Measurements from ENCODE around the gene ALG13.

Gene ALG13

DNA sequence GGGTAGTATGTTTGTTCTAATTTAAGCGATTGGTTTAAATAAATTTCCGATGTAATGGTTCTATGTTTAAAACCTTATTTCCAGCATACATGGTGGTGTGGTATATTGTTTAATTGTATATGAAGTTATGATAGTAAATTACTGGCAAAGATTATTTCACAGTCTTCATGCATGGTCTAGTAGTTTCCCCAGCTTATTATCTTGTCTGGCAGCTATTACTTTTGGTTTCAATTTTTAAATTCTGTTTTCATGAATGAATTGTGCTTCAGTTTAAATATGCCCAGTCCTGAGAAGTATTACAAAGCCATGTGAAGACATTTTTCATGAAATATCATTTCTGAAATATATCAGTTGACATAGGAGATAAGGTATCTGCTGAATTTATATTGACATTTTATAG, 6.3 kb downstream of the ALG13 start:
- Histone ChIP-seq H3K4me1 (ENCODE audit: insufficient read depth, low read length, severe bottlenecking) (peaks cover 6% of the 10 kb centered on the region), H3K9me2 (ENCODE audit: low read depth, low read length) (no peaks in the 10 kb centered on the region), H2AFZ (ENCODE audit: low read length) (no peak overlapping the region), H3K4me3 (ENCODE audit: low read depth, low read length, poor library complexity, severe bottlenecking) (no peak overlapping the region), H3K9ac (ENCODE audit: low read length) (no peak overlapping the region), H3K27ac (ENCODE audit: low read depth, low read length, poor library complexity, severe bottlenecking) (no peak overlapping the region), H4K20me1 (ENCODE audit: insufficient read depth, low read length) (no peaks in the 10 kb centered on the region), H3K4me2 (ENCODE audit: low read length) (no peak overlapping the region), H3K9me3 (ENCODE audit: low read length) (no peaks in the 10 kb centered on the region), H3K36me3 (ENCODE audit: insufficient read depth, low read length) (peaks cover 69% of the 10 kb centered on the region), H3K27me3 (ENCODE audit: insufficient read depth, low read length) (no peaks in the 10 kb centered on the region), H3K79me2 (ENCODE audit: insufficient read depth, low read length) (peaks cover 3% of the 10 kb centered on the region; the same call in 1 of the 2 replicates), H3F3A (ENCODE audit: insufficient read depth, low read length) (no peaks in the 10 kb centered on the region)
- TF ChIP-seq, protein P1, sequence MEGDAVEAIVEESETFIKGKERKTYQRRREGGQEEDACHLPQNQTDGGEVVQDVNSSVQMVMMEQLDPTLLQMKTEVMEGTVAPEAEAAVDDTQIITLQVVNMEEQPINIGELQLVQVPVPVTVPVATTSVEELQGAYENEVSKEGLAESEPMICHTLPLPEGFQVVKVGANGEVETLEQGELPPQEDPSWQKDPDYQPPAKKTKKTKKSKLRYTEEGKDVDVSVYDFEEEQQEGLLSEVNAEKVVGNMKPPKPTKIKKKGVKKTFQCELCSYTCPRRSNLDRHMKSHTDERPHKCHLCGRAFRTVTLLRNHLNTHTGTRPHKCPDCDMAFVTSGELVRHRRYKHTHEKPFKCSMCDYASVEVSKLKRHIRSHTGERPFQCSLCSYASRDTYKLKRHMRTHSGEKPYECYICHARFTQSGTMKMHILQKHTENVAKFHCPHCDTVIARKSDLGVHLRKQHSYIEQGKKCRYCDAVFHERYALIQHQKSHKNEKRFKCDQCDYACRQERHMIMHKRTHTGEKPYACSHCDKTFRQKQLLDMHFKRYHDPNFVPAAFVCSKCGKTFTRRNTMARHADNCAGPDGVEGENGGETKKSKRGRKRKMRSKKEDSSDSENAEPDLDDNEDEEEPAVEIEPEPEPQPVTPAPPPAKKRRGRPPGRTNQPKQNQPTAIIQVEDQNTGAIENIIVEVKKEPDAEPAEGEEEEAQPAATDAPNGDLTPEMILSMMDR (IDR thresholded peaks at IDR 0.05; ENCODE audit: low read length), result no peak
- TF ChIP-seq EZH2 (IDR thresholded peaks at IDR 0.05; ENCODE audit: borderline replicate concordance, low read length), result no peak

GRCh38 chrX:111695297-111695880, 14.4 kb downstream of the ALG13 start:
- TF ChIP-seq, protein P1 (IDR thresholded peaks at IDR 0.05; ENCODE audit: low read length), result no peak
- TF ChIP-seq EZH2 (IDR thresholded peaks at IDR 0.05; ENCODE audit: borderline replicate concordance, low read length), result no peak
- Histone ChIP-seq H3F3A (ENCODE audit: insufficient read depth, low read length) (no peaks in the 10 kb centered on the region), H3K9me2 (ENCODE audit: low read depth, low read length) (no peaks in the 10 kb centered on the region), H3K27ac (ENCODE audit: low read depth, low read length, poor library complexity, severe bottlenecking) (no peak overlapping the region), H3K4me2 (ENCODE audit: low read length) (no peak overlapping the region), H3K9me3 (ENCODE audit: low read length) (no peaks in the 10 kb centered on the region), H3K27me3 (ENCODE audit: insufficient read depth, low read length) (no peaks in the 10 kb centered on the region), H3K4me1 (ENCODE audit: insufficient read depth, low read length, severe bottlenecking) (no peaks in the 10 kb centered on the region), H4K20me1 (ENCODE audit: insufficient read depth, low read length) (no peaks in the 10 kb centered on the region), H3K4me3 (ENCODE audit: low read depth, low read length, poor library complexity, severe bottlenecking) (no peak overlapping the region), H2AFZ (ENCODE audit: low read length) (no peak overlapping the region), H3K79me2 (ENCODE audit: insufficient read depth, low read length) (no peaks in the 10 kb centered on the region), H3K36me3 (ENCODE audit: insufficient read depth, low read length) (peaks cover 7% of the 10 kb centered on the region), H3K9ac (ENCODE audit: low read length) (no peak overlapping the region)

- Histone ChIP-seq H3K27me3 (ENCODE audit: insufficient read depth, low read length) (no peaks in the 10 kb centered on the region), H3K9me3 (ENCODE audit: low read length) (no peaks in the 10 kb centered on the region), H3K79me2 (ENCODE audit: insufficient read depth, low read length) (no peaks in the 10 kb centered on the region), H3F3A (ENCODE audit: insufficient read depth, low read length) (no peaks in the 10 kb centered on the region), H3K9me2 (ENCODE audit: low read depth, low read length) (no peaks in the 10 kb centered on the region), H3K4me3 (ENCODE audit: low read depth, low read length, poor library complexity, severe bottlenecking) (no peak overlapping the region), H3K4me1 (ENCODE audit: insufficient read depth, low read length, severe bottlenecking) (no peaks in the 10 kb centered on the region), H2AFZ (ENCODE audit: low read length) (no peak overlapping the region), H4K20me1 (ENCODE audit: insufficient read depth, low read length) (no peaks in the 10 kb centered on the region), H3K36me3 (ENCODE audit: insufficient read depth, low read length) (peaks cover 3% of the 10 kb centered on the region; the same call in 1 of the 2 replicates), H3K9ac (ENCODE audit: low read length) (no peak overlapping the region), H3K27ac (ENCODE audit: low read depth, low read length, poor library complexity, severe bottlenecking) (no peak overlapping the region), H3K4me2 (ENCODE audit: low read length) (no peak overlapping the region)
- TF ChIP-seq EZH2 (IDR thresholded peaks at IDR 0.05; ENCODE audit: borderline replicate concordance, low read length), result no peak
- TF ChIP-seq, protein P1 (IDR thresholded peaks at IDR 0.05; ENCODE audit: low read length), result peak; percentile 37; the same call in 1 of the 2 replicates
Measured at GRCh38 chrX:111719426-111720210, 38.6 kb downstream of the ALG13 start.

Measured in OCI-LY1 (cell line).